Measurements from ENCODE around the gene COL8A1.

DNA sequence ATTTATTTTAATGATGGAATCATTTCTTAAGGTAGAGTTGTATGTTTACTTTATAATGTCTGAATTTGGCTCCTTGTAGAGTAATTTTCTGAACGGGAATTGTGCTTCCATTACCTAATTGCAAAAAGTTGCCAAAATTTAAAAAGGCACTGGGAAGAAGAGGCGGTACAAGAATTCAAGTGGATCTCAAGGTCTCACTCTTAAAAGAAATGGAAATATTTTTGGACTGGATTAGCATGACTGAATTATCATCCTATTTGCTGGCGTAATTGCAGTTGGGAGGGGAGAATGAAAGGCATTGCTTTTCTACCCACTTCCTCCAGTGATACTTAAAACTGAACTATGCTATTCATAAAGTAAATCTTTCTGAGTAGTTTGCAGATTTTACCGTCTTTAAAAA, 46.2 kb downstream of the COL8A1 start:
- TF ChIP-seq, protein P1, sequence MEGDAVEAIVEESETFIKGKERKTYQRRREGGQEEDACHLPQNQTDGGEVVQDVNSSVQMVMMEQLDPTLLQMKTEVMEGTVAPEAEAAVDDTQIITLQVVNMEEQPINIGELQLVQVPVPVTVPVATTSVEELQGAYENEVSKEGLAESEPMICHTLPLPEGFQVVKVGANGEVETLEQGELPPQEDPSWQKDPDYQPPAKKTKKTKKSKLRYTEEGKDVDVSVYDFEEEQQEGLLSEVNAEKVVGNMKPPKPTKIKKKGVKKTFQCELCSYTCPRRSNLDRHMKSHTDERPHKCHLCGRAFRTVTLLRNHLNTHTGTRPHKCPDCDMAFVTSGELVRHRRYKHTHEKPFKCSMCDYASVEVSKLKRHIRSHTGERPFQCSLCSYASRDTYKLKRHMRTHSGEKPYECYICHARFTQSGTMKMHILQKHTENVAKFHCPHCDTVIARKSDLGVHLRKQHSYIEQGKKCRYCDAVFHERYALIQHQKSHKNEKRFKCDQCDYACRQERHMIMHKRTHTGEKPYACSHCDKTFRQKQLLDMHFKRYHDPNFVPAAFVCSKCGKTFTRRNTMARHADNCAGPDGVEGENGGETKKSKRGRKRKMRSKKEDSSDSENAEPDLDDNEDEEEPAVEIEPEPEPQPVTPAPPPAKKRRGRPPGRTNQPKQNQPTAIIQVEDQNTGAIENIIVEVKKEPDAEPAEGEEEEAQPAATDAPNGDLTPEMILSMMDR (IDR thresholded peaks at IDR 0.05) = no peak
- TF ChIP-seq POLR2A (IDR thresholded peaks at IDR 0.05) = no peak
